ENCODE results near the gene SNX20. TPM values are rescaled to one million over a fixed set of nuclear protein-coding genes. Genes with fewer than 3 reads are reported as not detected.

SNX20 gene
- total and polyA plus RNA-seq, 2 of the 13 experiments (the other 11 are each of a cell fraction or from before 2014, with no cell fraction given) = not detected

DNA sequence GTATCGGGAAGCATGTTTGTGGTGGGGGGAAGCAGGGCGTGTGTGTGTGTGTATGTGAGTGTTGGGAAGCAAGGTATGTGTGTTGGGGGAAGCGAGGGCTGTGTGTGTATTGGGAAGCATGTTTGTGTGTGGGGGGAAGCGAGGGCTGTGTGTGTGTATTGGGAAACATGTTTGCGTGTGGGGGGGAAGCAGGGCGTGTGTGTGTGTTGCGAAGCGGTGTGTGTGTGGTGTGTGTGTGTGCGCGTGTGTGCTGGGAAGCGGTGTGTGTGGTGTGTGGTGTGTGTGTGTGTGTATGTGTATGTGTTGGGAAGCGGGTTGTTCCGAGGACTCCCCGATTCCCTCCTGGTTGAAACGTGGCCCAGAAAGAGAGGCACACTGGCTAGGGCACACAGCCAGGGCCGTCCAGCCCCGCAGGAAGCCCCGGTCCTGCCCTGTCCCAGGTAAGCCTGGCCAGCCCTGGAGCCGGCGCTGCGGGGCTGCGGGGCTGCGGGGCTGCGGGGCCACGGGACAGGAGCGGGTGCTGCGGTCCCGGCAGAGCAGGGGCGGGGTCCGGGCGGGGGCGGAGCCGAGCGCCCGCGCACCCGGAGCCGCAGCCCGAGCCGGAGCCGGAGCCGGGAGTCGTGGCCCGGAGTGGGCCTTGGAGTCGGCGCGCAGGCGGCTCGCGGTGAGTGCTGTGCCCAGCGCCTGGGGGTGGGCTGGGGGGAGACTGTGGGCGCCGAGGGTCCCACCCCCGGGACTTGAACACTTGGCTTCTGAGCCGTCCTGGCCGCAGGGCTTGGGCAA lies 12.1 kb upstream of the SNX20 start, which contains the start of gene NOD2 (continued):
- TF ChIP-seq, protein P1, sequence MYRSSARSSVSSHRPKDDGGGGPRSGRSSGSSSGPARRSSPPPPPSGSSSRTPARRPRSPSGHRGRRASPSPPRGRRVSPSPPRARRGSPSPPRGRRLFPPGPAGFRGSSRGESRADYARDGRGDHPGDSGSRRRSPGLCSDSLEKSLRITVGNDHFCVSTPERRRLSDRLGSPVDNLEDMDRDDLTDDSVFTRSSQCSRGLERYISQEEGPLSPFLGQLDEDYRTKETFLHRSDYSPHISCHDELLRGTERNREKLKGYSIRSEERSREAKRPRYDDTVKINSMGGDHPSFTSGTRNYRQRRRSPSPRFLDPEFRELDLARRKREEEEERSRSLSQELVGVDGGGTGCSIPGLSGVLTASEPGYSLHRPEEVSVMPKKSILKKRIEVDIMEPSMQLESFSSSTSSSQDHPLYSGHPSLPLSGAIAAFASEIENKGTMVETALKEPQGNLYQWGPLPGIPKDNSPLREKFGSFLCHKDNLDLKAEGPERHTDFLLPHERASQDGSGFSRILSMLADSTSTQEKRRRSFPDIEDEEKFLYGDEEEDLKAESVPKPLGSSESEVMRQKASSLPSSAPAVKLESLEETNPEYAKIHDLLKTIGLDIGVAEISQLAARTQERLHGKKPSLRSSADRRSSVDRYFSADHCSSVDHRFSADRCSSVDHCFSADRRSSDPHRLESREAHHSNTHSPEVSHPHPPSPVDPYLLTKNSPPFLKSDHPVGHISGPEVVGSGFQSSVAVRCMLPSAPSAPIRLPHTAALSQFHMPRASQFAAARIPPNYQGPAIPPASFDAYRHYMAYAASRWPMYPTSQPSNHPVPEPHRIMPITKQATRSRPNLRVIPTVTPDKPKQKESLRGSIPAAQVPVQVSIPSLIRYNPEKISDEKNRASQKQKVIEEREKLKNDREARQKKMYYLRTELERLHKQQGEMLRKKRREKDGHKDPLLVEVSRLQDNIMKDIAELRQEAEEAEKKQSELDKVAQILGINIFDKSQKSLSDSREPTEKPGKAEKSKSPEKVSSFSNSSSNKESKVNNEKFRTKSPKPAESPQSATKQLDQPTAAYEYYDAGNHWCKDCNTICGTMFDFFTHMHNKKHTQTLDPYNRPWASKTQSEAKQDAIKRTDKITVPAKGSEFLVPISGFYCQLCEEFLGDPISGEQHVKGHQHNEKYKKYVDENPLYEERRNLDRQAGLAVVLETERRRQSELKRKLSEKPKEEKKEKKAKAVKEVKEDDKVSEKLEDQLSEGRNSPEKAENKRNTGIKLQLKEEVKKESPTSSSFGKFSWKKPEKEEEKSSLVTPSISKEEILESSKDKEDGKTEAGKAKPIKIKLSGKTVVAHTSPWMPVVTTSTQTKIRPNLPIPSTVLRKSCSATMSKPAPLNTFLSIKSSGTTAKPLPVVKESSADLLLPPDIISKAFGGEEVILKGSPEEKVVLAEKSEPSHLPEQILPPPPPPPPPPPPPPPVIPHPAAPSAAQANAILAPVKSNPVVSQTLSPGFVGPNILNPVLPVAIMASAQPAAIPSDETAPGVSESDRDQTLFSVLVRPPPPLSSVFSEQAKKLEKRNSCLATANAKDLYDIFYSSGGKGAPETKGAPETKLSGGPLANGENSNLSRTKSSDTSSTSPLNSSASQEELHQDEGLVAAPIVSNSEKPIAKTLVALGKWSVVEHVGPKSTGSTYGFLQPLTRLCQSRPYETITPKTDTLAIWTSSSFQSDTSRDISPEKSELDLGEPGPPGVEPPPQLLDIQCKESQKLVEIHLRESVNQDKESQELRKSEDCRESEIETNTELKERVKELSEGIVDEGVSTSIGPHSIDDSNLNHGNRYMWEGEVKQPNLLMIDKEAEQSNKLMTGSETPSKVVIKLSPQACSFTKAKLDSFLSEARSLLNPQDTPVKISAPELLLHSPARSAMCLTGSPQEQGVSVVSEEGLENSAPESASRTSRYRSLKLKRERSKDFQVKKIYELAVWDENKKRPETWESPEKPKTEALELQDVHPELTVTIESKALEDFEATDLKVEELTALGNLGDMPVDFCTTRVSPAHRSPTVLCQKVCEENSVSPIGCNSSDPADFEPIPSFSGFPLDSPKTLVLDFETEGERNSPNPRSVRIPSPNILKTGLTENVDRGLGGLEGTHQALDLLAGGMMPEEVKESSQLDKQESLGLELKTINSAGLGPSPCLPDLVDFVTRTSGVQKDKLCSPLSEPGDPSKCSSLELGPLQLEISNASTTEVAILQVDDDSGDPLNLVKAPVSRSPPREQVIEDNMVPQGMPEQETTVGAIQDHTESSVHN (CRISPR knock-in tag; IDR thresholded peaks at IDR 0.05) = no peak
- TF ChIP-seq PITX1 (CRISPR knock-in tag; IDR thresholded peaks at IDR 0.05) (no peak), ZNF382 (CRISPR knock-in tag; IDR thresholded peaks at IDR 0.05; ENCODE audit: borderline replicate concordance) (no peak)
- TF ChIP-seq, protein P2, sequence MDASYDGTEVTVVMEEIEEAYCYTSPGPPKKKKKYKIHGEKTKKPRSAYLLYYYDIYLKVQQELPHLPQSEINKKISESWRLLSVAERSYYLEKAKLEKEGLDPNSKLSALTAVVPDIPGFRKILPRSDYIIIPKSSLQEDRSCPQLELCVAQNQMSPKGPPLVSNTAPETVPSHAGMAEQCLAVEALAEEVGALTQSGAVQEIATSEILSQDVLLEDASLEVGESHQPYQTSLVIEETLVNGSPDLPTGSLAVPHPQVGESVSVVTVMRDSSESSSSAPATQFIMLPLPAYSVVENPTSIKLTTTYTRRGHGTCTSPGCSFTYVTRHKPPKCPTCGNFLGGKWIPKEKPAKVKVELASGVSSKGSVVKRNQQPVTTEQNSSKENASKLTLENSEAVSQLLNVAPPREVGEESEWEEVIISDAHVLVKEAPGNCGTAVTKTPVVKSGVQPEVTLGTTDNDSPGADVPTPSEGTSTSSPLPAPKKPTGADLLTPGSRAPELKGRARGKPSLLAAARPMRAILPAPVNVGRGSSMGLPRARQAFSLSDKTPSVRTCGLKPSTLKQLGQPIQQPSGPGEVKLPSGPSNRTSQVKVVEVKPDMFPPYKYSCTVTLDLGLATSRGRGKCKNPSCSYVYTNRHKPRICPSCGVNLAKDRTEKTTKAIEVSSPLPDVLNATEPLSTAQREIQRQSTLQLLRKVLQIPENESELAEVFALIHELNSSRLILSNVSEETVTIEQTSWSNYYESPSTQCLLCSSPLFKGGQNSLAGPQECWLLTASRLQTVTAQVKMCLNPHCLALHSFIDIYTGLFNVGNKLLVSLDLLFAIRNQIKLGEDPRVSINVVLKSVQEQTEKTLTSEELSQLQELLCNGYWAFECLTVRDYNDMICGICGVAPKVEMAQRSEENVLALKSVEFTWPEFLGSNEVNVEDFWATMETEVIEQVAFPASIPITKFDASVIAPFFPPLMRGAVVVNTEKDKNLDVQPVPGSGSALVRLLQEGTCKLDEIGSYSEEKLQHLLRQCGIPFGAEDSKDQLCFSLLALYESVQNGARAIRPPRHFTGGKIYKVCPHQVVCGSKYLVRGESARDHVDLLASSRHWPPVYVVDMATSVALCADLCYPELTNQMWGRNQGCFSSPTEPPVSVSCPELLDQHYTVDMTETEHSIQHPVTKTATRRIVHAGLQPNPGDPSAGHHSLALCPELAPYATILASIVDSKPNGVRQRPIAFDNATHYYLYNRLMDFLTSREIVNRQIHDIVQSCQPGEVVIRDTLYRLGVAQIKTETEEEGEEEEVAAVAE (CRISPR knock-in tag; IDR thresholded peaks at IDR 0.05; ENCODE audit: borderline replicate concordance) = no peak

Data from HepG2 (cell line).